Stimulated activated CD8-positive, alpha-beta memory T cell treated with anti-CD3 and anti-CD28 coated beads, Interleukin-4, amount 100 ng/mL, for 1 hour (primary cell): Measurements from ENCODE around the gene ULBP1.
A peak's percentile ranks its signal among the peaks of the same experiment; 100 is the strongest.
"Not testable (repeated sequence)": the region's sequence is repeated elsewhere in the genome, so short reads cannot be mapped to it uniquely, and the experiment has no call there.

ENCODE experiments used
- DNase-seq, 2 donors: peaks; one replicate each; pipeline ENCODE4 v3.0.0-alpha.2; 2020; ENCODE audit warnings: low read depth in 2 of 2, low spot score in 1 of 2

Gene ULBP1

GRCh38 chr6:149933036-149933435 lies 30.7 kb upstream of the ULBP1 start:
- DNase-seq = no peak

- DNase-seq = no peak
These were observed 30.3 kb upstream of the ULBP1 start for GRCh38 chr6:149933461-149933860.

- peak; percentile 51 to 59 for DNase-seq
These were observed 29.2 kb upstream of the ULBP1 start for GRCh38 chr6:149934249-149935156.

- DNase-seq = no peak
These were observed 28.5 kb upstream of the ULBP1 start for GRCh38 chr6:149935246-149935645.

GRCh38 chr6:149935668-149936067 lies 28.1 kb upstream of the ULBP1 start:
- no peak for DNase-seq

- no peak for DNase-seq
These were observed 27.0 kb upstream of the ULBP1 start for GRCh38 chr6:149936743-149937142.

- DNase-seq = not testable (repeated sequence)
These were observed 25.7 kb upstream of the ULBP1 start for GRCh38 chr6:149938013-149938570.

GRCh38 chr6:149938571-149939355 lies 25.0 kb upstream of the ULBP1 start:
- no peak for DNase-seq

- DNase-seq = no peak
These were observed 24.4 kb upstream of the ULBP1 start for GRCh38 chr6:149939356-149939648.

GRCh38 chr6:149939909-149940671 lies 23.7 kb upstream of the ULBP1 start:
- DNase-seq = no peak

- no peak for DNase-seq
These were observed 23.1 kb upstream of the ULBP1 start for GRCh38 chr6:149940672-149940982.

- peak; percentile 71 to 81 for DNase-seq
These were observed 21.9 kb upstream of the ULBP1 start, which contains the start of gene ULBP2 for GRCh38 chr6:149941583-149942460. TSS of gene ULBP2 (plus strand) at chr6:149942014. CDS start at chr6:149942073, 59 bp downstream.

- DNase-seq = no peak
These were observed 21.3 kb upstream of the ULBP1 start for GRCh38 chr6:149942461-149942829.

- not testable (repeated sequence) for DNase-seq
These were observed 20.4 kb upstream of the ULBP1 start for GRCh38 chr6:149943321-149943720.

- DNase-seq = not testable (repeated sequence)
These were observed 18.5 kb upstream of the ULBP1 start for GRCh38 chr6:149945276-149945675.

GRCh38 chr6:149946631-149947030 lies 17.1 kb upstream of the ULBP1 start:
- DNase-seq = not testable (repeated sequence)

GRCh38 chr6:149947533-149947932 lies 16.2 kb upstream of the ULBP1 start:
- not testable (repeated sequence) for DNase-seq

GRCh38 chr6:149948011-149948410 lies 15.7 kb upstream of the ULBP1 start:
- DNase-seq = no peak

GRCh38 chr6:149948616-149949015 lies 15.1 kb upstream of the ULBP1 start:
- no peak for DNase-seq

GRCh38 chr6:149950423-149950822 lies 13.3 kb upstream of the ULBP1 start:
- DNase-seq = no peak
